DMS79 treated with DMSO at 0.1 percent for 48 hours (cell line): ENCODE results near the gene MET.
"Not testable (repeated sequence)": the region's sequence is repeated elsewhere in the genome, so short reads cannot be mapped to it uniquely, and the experiment has no call there.

Source experiments
- DNase-seq: peaks from one replicate; lab custom pipeline; 2025; lab: John Stamatoyannopoulos, UW

Gene MET

GRCh38 chr7:116810267-116811116, 138.5 kb downstream of the MET start:
- no peak for DNase-seq

- no peak for DNase-seq
These were observed 139.8 kb downstream of the MET start for GRCh38 chr7:116811768-116812167.

GRCh38 chr7:116812860-116813259, 140.9 kb downstream of the MET start:
- DNase-seq = no peak

DNA sequence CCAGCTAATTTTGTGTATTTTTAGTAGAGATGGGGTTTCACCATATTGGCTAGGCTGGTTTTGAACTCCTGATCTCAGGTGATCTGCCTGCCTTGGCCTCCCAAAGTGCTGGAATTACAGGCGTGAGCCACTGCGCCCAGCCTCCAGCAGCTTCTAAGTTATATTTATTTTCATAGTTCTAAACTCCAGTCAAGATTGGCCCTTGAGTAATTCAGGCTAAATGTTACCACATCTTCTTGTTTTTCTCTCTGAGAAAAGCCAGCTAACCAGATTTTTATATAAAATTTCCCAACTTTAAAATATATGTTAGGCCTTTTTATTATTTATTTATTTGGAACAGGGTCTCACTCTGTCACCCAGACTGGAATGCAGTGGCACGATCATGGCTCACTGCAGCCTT, 141.4 kb downstream of the MET start:
- DNase-seq = not testable (repeated sequence)

DNA sequence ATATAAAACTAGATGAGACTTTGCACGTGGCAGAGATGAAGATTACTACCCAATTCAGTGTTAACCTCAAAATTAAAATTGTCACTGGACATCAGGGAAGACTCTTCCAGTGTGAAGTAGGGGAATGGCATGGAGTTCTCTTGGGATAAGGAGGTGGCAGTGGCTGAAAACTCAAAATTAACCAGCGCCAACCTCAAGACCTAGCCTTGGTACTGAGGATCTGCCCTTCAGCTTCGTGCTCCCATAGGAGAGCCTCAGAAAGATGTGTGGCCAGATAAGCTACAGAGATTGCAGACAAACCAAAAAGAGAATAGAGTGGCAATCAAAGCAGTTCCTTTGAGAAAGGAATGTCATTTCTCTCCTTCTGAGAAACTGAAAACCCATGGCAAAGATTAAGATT, 143.0 kb downstream of the MET start:
- no peak for DNase-seq

- no peak for DNase-seq
These were observed 148.2 kb downstream of the MET start for GRCh38 chr7:116820149-116820548.

DNA sequence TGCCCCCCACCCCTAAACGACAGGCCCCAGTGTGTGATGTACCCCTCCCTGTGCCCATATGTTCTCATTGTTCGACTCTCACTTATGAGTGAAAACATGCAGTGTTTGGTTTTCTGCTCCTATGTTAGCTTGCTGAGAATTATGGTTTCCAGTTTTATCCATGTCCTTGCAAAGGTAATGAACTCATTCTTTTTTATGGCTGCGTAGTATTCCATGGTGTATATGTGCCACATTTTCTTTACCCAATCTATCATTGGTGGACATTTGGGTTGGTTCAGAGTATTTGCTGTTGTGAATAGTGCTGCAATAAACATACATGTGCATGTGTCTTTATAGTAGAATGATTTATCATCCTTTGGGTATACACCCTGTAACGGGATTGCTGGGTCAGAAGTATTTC, 149.7 kb downstream of the MET start:
- not testable (repeated sequence) for DNase-seq

GRCh38 chr7:116824449-116824848, 152.5 kb downstream of the MET start:
- DNase-seq = no peak

DNA sequence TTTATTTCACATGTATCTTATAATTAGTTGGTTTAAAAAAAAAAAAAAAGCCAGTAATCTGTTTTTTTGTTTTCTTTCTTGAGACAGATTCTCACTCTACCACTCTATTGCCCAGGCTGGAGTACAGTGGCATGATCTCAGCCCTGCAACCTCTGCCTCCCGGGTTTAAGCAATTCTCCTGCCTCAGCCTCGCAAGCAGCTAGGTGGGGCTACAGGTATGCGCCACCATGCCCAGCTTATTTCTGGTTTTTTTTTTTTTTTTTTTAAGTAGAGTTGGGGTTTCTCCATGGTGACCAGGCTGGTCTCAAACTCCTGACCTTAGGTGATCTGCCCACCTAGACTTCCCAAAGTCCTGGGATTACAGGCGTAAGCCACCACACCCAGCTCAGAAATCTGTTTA, 156.3 kb downstream of the MET start:
- no peak for DNase-seq

DNA sequence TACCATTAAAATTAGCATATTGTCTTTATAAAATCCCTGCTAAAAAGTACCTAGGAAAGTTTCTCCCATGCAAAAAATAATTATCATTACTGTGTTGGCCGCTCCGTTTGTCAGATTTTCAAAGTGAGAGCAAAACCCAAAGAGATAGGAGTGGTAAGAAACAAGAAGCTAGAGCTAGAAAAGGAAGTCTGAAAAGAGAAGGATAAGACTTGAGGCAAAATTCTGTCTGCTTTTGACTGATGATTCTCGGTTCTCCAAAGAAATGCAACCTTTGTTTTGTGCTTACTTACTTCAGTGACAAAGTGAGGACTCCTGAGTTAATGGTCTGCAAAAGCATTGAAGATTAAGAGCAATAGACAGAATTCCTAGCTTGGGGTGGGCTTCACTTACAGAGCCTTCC, 157.0 kb downstream of the MET start:
- DNase-seq = no peak

GRCh38 chr7:116829493-116829892, 157.5 kb downstream of the MET start:
- DNase-seq = no peak

- no peak for DNase-seq
These were observed 160.7 kb downstream of the MET start for GRCh38 chr7:116832692-116833091.

DNA sequence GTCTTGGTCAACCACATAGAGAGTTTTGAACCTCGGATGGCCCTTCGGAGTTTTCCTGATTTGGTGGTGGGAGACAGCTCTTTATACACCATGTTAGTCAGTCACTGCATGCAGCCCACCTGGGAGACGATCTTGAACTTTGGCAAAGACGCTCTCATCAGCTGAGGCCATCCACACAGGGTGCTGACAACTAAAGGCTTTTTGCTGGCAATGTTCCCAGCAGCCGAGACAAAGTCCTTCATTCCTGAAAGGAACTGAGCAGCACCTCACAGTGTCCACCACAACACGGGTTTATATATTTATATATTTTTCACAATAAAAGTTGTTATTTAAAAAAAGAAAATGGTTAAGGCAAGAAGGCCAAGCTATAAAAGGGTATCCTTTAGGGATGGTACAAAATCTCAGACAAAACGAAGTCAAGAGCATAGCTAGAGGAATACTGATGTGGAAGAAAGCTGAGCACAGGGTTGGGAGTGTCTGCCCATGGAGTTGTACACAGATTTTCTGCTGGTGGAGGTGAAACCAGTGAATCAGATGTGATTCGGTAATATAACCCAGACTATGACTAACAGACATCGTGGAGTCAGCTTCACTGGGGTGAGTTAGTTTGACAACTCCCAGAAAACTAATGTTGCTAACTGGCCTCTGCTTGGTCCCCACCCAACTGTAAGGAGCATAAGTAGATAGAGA, 163.0 kb downstream of the MET start:
- DNase-seq = no peak

DNA sequence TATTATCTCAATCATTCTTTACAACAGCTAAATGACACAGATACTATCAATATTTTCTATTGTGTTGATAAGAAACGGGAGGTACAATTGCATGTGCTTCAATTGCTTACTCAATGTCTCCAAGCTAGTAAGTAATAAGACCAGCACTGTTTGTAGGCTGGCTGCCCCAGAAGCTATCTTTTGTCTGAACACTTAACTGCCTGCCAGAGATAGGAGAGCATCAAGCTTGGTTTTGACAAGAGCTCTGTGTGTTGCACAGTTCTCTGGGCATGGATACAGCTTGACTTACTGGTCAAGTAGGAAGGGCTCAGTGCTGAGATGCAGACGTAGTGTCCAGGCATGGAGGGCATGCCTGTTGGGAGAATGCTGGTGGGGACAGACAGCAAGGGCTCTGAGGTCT, 164.1 kb downstream of the MET start:
- no peak for DNase-seq

DNA sequence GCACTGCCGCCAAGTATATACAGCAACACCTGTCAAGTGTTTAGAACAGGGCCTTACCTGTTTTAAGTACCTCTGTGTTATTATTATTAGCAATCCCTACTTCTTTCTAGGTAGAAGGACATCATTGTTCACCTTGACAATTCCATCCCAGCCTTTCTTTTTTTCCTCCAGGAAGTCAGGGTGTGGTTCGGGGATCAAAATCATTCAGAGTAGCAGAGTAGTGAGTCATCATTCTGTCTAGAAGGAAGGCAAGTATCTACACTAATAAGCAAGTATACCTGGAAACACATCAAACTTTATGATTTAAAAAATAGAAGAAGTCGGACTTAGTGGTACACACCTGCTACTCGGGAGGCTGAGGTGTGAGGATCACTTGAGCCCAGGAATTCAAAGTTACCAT, 164.9 kb downstream of the MET start:
- DNase-seq = no peak

- no peak for DNase-seq
These were observed 165.6 kb downstream of the MET start for GRCh38 chr7:116837586-116837985.

DNA sequence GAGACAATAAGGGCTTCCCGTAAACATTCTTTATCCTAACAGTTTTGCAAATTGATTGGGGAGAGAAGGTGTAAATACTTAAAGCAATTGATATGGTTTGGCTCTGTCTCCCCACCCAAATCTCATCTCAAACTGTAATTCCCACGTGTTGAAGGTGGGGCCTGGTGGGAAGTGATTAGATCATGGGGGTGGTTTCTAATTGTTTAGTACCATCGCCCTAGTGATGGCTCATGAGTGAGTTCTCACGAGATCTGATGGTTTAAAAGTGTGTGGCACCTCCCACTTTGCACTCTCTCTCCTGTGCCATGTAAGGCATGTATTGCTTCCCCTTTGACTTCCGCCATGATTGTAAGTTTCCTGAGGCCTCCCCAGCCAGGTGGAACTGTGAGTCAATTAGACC, 168.3 kb downstream of the MET start:
- DNase-seq = no peak

GRCh38 chr7:116842371-116842770, 170.4 kb downstream of the MET start:
- no peak for DNase-seq

DNA sequence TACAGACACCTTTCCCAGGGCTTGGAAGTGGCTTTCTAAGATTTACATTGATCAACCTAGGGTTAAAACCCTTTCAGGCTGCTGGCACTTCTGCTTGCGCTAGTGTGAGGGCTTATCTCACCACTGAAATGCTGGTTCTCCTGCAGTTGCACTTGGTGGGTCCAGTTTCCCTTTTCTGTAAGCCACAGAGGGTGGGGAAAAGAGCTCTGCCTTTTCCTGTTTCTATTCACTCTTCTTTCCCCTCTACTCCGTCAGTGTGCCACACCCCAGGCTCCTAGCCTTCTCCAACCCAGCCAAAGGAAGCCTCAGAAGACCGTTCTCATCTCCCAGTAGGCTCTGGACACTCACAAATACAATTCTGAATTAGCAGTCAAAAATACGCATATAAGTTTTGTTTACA, 171.4 kb downstream of the MET start:
- DNase-seq = no peak
